ACC112 (cell line): ENCODE measurements around the gene TUNAR.

Experiments
- H2AFZ ChIP-seq: fragments of 200-600 bp; sonication (generic); one replicate; pipeline ENCODE4 v1.6.0; 2017; ENCODE audit warnings: antibody characterized with exemption, low read length; ENCODE audit not compliant: unreplicated experiment
- H3K27ac ChIP-seq: fragments of 200-600 bp; sonication (generic); 2 replicates; pipeline ENCODE4 v1.5.1; 2014; ENCODE audit warnings: low read depth, mild to moderate bottlenecking, antibody characterized with exemption, low read length, moderate library complexity
- H3K27me3 ChIP-seq: fragments of 200-600 bp; sonication (generic); 2 replicates; pipeline ENCODE4 v1.6.1; 2014; ENCODE audit warnings: mild to moderate bottlenecking, antibody characterized with exemption, low read length, moderate library complexity, mixed read lengths; ENCODE audit not compliant: insufficient read depth
- H3K36me3 ChIP-seq: fragments of 200-600 bp; sonication (generic); 2 replicates; pipeline ENCODE4 v1.6.1; 2016; ENCODE audit warnings: mild to moderate bottlenecking, antibody characterized with exemption, low read length, moderate library complexity, mixed read lengths; ENCODE audit not compliant: insufficient read depth
- H3K4me1 ChIP-seq: fragments of 200-600 bp; sonication (generic); one replicate; pipeline ENCODE4 v1.6.1; 2016; ENCODE audit warnings: low read length, mixed read lengths; ENCODE audit not compliant: insufficient read depth, unreplicated experiment, control insufficient read depth
- H3K4me3 ChIP-seq: fragments of 200-600 bp; sonication (generic); 2 replicates; pipeline ENCODE4 v1.5.1; 2014; ENCODE audit warnings: mild to moderate bottlenecking, low read depth, low read length
- H3K79me2 ChIP-seq: fragments of 200-600 bp; sonication (generic); one replicate; pipeline ENCODE4 v1.6.0; 2016; ENCODE audit warnings: low read length; ENCODE audit not compliant: control insufficient read depth, unreplicated experiment, insufficient read depth

Gene TUNAR

DNA sequence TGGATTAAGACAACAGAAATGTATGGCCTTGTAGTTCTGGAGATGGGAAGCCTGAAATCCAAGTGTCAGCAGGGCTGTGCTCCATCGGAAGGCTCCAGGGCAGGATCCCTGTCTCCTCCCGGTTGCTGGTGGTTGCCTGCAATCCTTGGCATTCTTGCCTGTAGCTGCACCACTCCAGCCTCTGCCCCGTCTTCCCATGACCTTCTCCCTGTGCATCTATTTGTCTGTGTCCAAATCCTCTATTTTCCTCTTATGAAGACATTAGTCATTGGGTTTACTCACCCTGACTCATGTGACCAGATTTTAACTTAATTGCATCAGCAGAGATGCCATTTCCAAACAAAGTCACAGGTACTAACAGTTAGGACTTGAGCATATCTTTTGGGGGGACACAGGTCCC, 15.1 kb downstream of the TUNAR start:
- Histone ChIP-seq H3K36me3 (no peaks in the 10 kb centered on the region), H3K79me2 (no peaks in the 10 kb centered on the region), H3K27me3 (no peaks in the 10 kb centered on the region), H2AFZ (no peak overlapping the region), H3K27ac (no peak overlapping the region), H3K4me3 (no peak overlapping the region), H3K4me1 (no peaks in the 10 kb centered on the region)

- no peak overlapping the region for H3K27ac ChIP-seq
- H3K27me3 ChIP-seq, result 0 out of 2 replicates have a peak, but pooled peaks cover 2% of the 10 kb centered on the region
- H3K36me3 ChIP-seq, result no peaks in the 10 kb centered on the region
Measured at GRCh38 chr14:95892142-95892541, 15.5 kb downstream of the TUNAR start.

DNA sequence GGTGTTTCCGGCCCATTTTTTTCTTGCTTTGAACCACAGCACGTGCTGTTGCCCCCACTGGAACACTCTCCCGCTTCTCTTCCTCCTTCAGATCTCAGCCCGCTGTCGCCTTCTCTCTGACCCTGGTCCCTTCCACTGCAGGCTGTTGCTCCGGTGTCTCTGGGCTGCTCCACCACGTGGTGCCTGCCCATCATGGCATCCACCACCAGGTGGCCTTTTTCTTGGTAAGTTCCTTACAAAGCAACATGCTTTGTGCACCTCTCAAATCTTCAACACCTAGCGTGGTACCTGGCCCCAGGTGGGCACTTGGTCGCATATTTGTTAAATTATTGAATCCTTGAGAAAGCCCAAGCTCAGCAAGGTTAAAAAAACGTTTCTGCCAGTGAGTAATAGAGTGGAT, 19.1 kb downstream of the TUNAR start:
- Histone ChIP-seq H3K4me3 (no peak overlapping the region), H3K79me2 (no peaks in the 10 kb centered on the region), H3K27ac (no peak overlapping the region), H3K27me3 (0 out of 2 replicates have a peak, but pooled peaks cover 3% of the 10 kb centered on the region), H3K4me1 (no peaks in the 10 kb centered on the region), H2AFZ (no peak overlapping the region), H3K36me3 (no peaks in the 10 kb centered on the region)

More at GRCh38 chr14:95892142-95892541, 15.5 kb downstream of the TUNAR start:
- Histone ChIP-seq H3K79me2 (no peaks in the 10 kb centered on the region), H3K4me3 (no peak overlapping the region), H2AFZ (no peak overlapping the region), H3K4me1 (no peaks in the 10 kb centered on the region)

GRCh38 chr14:95896498-95897135, 20.0 kb downstream of the TUNAR start:
- H2AFZ ChIP-seq, result no peak overlapping the region
- H3K36me3 ChIP-seq, result no peaks in the 10 kb centered on the region
- no peak overlapping the region for H3K4me3 ChIP-seq
- H3K79me2 ChIP-seq, result no peaks in the 10 kb centered on the region
- no peak overlapping the region for H3K27ac ChIP-seq
- no peaks in the 10 kb centered on the region for H3K4me1 ChIP-seq
- H3K27me3 ChIP-seq, result 0 out of 2 replicates have a peak, but pooled peaks cover 3% of the 10 kb centered on the region

DNA sequence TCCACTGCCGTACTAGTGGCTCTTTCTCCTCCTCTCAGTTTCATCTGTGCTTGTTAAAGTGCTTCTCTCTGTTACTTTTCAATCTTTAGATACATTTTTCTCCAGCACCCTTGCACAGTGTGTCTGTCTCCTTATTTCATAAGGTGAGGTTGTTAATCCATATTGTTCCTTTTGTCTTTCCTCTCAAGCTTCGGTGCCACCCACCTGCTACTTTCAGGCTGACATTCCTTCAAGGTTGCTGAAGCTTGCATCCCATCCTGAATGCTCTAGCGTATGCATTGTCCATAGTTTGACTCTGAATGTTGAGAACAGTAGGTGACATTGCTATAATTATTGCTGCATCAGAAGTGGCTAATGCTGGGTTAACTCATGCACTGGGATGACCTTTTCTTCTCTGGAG, 20.6 kb downstream of the TUNAR start:
- no peaks in the 10 kb centered on the region for H3K79me2 ChIP-seq
- H3K4me1 ChIP-seq, result no peaks in the 10 kb centered on the region
- H3K27me3 ChIP-seq, result 0 out of 2 replicates have a peak, but pooled peaks cover 3% of the 10 kb centered on the region
- H3K36me3 ChIP-seq, result no peaks in the 10 kb centered on the region
- H3K27ac ChIP-seq, result no peak overlapping the region
- H3K4me3 ChIP-seq, result no peak overlapping the region
- no peak overlapping the region for H2AFZ ChIP-seq

DNA sequence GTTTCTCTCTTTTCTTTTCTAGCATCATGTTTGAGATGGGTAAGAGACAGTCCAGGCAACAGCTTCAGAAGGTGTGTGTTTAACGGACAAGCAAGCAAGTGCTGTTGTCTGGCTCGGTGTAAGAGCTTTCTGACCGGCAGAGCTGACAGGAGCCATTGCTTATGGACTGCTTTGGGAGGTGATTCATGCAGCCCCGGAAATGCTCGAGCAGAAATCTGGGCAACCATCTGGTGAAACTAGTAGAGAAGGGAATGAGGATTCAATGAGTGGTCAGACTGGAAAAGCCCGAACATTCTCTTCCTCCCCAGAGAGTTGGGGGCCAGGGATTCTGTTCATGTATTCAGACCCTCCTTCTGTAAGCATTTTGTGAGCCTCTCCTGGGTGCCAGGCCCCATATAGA, 24.4 kb downstream of the TUNAR start:
- Histone ChIP-seq H3K4me3 (no peak overlapping the region), H3K27ac (no peak overlapping the region), H3K36me3 (no peaks in the 10 kb centered on the region), H3K27me3 (0 out of 2 replicates have a peak, but pooled peaks cover 3% of the 10 kb centered on the region), H3K4me1 (no peaks in the 10 kb centered on the region), H2AFZ (no peak overlapping the region), H3K79me2 (no peaks in the 10 kb centered on the region)

DNA sequence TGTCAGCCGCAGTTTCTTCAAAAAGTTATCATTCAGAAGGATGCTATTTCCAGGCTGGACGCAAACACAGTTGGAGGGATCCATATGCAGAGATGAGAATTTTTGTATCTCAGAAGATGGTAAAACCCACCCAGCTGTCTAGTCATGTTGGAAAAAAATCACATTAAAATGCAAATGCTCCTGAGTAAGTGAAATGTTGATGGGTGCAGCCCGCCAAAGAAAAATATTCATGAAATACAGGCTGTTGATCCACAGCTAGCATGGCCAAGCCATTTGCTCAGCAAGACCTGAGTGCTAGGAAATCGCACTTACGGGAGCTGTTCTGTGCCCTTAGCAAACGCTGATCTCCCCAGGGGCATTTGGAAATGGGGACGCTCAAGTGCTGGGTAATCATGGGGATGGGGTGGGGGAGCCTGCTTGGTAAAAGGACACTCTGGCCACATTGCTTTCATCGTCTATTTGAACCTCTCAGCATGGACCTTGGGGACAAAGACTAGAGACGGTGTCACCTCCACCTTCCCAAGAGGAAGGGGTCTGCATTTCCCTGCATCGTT, 25.7 kb downstream of the TUNAR start:
- Histone ChIP-seq H3K4me3 (no peak overlapping the region), H3K79me2 (no peaks in the 10 kb centered on the region), H3K27ac (no peak overlapping the region), H3K36me3 (no peaks in the 10 kb centered on the region), H3K4me1 (no peaks in the 10 kb centered on the region), H3K27me3 (no peaks in the 10 kb centered on the region), H2AFZ (no peak overlapping the region)

DNA sequence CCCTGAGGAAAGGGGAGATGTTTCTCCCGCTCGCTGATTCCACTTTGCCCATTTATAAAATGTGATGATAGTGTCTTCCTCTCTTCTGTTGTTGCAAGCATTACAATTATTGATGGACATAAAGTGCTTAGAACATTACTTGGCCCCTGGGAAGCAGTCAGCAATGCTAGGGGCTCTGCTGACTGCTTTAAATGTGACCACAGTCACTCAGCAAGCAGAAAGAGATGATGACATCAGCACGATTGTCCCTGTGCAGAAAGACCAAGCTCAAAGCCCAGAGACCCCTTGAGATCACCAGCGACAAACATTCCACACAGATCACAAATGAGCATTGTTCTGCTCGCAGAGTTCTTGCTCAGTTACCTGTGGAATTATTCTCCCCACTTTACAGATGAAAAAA, 26.5 kb downstream of the TUNAR start:
- H3K4me3 ChIP-seq, result no peak overlapping the region
- no peaks in the 10 kb centered on the region for H3K27me3 ChIP-seq
- H3K79me2 ChIP-seq, result no peaks in the 10 kb centered on the region
- H3K4me1 ChIP-seq, result no peaks in the 10 kb centered on the region
- no peaks in the 10 kb centered on the region for H3K36me3 ChIP-seq
- no peak overlapping the region for H2AFZ ChIP-seq
- H3K27ac ChIP-seq, result no peak overlapping the region

DNA sequence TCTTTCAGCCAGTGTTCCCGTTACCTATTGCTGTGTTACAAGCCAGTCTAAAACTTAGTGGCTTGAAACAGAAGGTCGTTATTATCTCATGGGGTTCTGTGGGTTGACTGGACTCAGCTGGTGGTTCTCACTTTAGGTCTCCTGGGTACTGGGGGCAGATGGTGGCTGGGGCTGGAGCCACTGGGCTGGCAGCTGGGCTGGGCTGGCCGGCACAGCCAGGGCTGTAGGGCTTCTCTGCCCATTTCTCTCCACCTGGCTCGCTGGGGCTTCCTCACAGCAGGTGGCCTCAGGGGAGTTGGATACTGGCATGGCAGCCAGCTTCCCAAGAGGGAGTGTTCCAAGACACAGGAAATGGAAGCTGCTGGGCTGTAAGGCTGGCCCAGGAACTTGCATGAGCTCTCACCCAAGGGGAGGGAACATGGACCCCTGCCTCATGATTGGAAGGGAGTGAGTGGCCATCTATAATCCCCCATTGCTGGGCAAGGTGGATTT, 27.0 kb downstream of the TUNAR start:
- Histone ChIP-seq H3K27me3 (no peaks in the 10 kb centered on the region), H3K36me3 (no peaks in the 10 kb centered on the region), H3K79me2 (no peaks in the 10 kb centered on the region), H3K27ac (no peak overlapping the region), H2AFZ (no peak overlapping the region), H3K4me3 (no peak overlapping the region), H3K4me1 (no peaks in the 10 kb centered on the region)

DNA sequence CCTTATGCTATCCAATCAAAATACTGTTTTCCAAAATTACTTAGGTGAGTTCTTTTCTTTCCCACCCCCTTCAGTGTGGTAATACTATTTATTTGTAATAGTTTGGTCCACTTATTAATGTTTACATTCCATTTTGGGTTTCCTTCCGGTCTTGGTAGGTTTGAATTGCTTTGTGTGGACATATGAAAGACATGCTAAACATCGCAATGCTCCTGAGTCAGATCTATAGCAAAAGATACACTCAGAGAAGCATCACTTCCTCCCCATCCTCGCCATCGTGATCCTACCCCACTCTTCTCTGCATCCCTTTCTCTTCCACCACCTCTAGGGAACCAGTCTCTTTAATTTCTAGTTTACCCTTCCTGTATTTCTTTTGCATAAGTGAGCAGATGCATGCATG, 30.0 kb downstream of the TUNAR start:
- H3K36me3 ChIP-seq, result no peaks in the 10 kb centered on the region
- no peak overlapping the region for H3K27ac ChIP-seq
- no peak overlapping the region for H2AFZ ChIP-seq
- no peak overlapping the region for H3K4me3 ChIP-seq
- H3K4me1 ChIP-seq, result no peaks in the 10 kb centered on the region
- H3K27me3 ChIP-seq, result no peaks in the 10 kb centered on the region
- no peaks in the 10 kb centered on the region for H3K79me2 ChIP-seq

GRCh38 chr14:95910628-95911027, 34.0 kb downstream of the TUNAR start:
- Histone ChIP-seq H3K27me3 (no peaks in the 10 kb centered on the region), H2AFZ (no peak overlapping the region), H3K36me3 (no peaks in the 10 kb centered on the region), H3K4me1 (no peaks in the 10 kb centered on the region), H3K27ac (no peak overlapping the region), H3K4me3 (no peak overlapping the region), H3K79me2 (no peaks in the 10 kb centered on the region)
